ENCODE data around the gene IGF2BP3.

DNA sequence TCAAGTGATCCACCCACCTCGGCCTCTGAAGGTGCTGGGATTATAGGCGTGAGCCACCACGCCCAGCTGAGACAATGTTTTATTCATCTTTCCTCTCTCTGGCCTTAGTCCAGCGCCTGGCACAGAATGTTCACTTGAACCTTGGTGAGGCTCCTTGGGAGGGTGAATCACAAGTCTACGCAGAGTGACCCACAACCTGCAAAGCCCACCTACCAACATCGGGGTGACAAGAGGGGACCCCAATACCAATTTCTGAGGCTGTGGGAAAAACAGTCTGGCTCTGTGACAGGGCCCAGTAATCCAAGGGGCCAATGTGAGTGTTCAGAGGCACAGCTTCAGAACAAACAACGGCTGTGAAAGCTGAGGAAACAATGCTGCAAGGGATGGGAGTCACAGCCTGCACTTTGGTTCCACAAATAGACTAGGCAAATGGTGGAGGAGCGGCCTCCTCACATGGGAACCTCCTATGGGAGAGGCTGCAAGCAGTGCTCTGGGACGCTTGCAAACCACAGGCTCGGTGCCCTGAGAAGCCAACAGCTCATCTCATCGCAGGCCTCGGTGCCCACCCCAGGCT, 176.7 kb downstream of the IGF2BP3 start:
- TF ChIP-seq, protein P1, sequence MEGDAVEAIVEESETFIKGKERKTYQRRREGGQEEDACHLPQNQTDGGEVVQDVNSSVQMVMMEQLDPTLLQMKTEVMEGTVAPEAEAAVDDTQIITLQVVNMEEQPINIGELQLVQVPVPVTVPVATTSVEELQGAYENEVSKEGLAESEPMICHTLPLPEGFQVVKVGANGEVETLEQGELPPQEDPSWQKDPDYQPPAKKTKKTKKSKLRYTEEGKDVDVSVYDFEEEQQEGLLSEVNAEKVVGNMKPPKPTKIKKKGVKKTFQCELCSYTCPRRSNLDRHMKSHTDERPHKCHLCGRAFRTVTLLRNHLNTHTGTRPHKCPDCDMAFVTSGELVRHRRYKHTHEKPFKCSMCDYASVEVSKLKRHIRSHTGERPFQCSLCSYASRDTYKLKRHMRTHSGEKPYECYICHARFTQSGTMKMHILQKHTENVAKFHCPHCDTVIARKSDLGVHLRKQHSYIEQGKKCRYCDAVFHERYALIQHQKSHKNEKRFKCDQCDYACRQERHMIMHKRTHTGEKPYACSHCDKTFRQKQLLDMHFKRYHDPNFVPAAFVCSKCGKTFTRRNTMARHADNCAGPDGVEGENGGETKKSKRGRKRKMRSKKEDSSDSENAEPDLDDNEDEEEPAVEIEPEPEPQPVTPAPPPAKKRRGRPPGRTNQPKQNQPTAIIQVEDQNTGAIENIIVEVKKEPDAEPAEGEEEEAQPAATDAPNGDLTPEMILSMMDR (IDR thresholded peaks at IDR 0.05) = no peak
- no peak for TF ChIP-seq EZH2 (IDR thresholded peaks at IDR 0.05)
- TF ChIP-seq EZH2phosphoT487 (IDR thresholded peaks at IDR 0.05) = no peak

Data from neural progenitor cell (in vitro differentiated cells).